Mesodermal cell (in vitro differentiated cells): ENCODE measurements around the gene SLC25A17. TPM values are rescaled to one million over a fixed set of nuclear protein-coding genes. Genes with fewer than 3 reads are reported as not detected.
A peak's percentile ranks its signal among the peaks of the same experiment; 100 is the strongest.
"Not testable (repeated sequence)": the region's sequence is repeated elsewhere in the genome, so short reads cannot be mapped to it uniquely, and the experiment has no call there.

Experiments used
- H3K27ac ChIP-seq: 2 replicates; pipeline ENCODE4 v1.7.0; 2013; ENCODE audit warnings: mild to moderate bottlenecking, low read depth, low read length, moderate library complexity; ENCODE audit not compliant: severe bottlenecking
- H3K36me3 ChIP-seq: 2 replicates; pipeline ENCODE4 v1.7.1; 2013; ENCODE audit warnings: mild to moderate bottlenecking, low read length, moderate library complexity; ENCODE audit not compliant: control insufficient read depth, insufficient read depth
- H3K4me1 ChIP-seq: one replicate; pipeline ENCODE4 v1.7.1; 2013; ENCODE audit warnings: mild to moderate bottlenecking, low read length; ENCODE audit not compliant: insufficient read depth, control insufficient read depth, poor library complexity, severe bottlenecking
- H3K4me3 ChIP-seq: 2 replicates; pipeline ENCODE4 v1.7.0; 2013; ENCODE audit warnings: low read length, control low read depth, mild to moderate bottlenecking; ENCODE audit not compliant: insufficient read depth, poor library complexity, severe bottlenecking; ENCODE audit errors: extremely low read depth
- H3K9me3 ChIP-seq: 2 replicates; pipeline ENCODE4 v1.7.1; 2013; ENCODE audit warnings: mild to moderate bottlenecking, low read length, moderate library complexity; ENCODE audit not compliant: control insufficient read depth
- WGBS, 2 experiments: methylation state at CpG; one replicate each; pipeline ENCODE4 v1.1.5; 2013; ENCODE audit warnings: missing lambda C conversion rate in 2 of 2; ENCODE audit not compliant: insufficient coverage in 2 of 2; 5-methylcytosine and 5-hydroxymethylcytosine counted together
- polyA plus RNA-seq, 2 experiments: library from polyadenylated mRNA; stranded (reverse); fragments of 50-300 nt; gene quantifications; one replicate each; pipeline ENCODE4 v1.2.3, GENCODE V29; 2013

The SLC25A17 gene, protein sequence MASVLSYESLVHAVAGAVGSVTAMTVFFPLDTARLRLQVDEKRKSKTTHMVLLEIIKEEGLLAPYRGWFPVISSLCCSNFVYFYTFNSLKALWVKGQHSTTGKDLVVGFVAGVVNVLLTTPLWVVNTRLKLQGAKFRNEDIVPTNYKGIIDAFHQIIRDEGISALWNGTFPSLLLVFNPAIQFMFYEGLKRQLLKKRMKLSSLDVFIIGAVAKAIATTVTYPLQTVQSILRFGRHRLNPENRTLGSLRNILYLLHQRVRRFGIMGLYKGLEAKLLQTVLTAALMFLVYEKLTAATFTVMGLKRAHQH
- polyA plus RNA-seq (2013, experiment 1 of 2) = 37.0 TPM
- 36.0 TPM for polyA plus RNA-seq (2013, experiment 2 of 2)

DNA sequence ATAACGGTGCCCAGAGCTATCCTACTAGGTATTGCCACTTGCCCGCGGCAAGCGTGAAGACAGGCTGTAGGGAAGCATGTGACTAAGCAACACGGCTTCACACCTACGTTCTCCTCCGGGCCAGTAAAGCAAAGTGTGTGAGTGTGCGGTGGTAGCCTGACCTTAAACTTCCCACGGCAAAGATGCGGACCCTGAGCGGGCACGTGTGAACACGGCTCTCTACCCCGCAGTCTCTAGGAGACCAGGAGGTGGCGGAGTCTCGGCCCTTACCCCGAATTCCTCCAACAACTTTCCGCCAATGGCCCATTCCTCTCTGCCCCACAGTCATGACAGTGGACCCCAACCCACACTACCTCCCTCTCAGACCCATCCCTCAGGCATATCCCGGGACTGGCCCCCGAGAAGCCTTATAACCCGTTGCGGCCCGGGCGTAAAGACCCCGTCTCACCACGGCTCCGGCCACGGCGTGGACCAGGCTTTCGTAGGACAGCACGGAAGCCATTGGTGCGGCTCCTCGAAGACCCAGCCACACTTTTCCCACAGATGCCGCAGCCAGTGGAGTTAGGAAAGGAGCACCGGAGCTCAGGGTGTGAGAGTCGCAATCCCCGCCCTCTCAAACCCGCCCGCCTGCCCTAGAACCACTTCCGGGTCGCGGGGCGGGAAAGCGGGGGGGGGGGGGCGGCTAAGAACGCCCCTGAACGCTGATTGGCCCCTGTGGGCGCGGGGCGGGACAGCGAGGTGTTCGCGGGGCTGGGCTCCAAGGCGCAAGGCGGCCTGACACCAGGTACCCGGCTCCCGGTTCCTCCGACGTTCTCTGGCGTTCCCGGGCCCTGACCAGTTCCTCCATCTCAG lies at the start of gene SLC25A17:
SLC25A17 (minus strand) TSS at position 600 of the 852 bp plus-strand sequence; CDS start at position 502, 98 bp downstream.
- Histone ChIP-seq H3K27ac (peak within 1 kb of the TSS; percentile 78), H3K4me1 (peaks cover 5% of the 10 kb centered on the region), H3K4me3 (peak within 1 kb of the TSS; percentile 80), H3K9me3 (no peaks in the 10 kb centered on the region), H3K36me3 (peaks cover 33% of the 10 kb centered on the region)
- 0 to 1% methylated on average over 37 to 44 of the region's 61 CpGs for WGBS, 2 experiments

DNA sequence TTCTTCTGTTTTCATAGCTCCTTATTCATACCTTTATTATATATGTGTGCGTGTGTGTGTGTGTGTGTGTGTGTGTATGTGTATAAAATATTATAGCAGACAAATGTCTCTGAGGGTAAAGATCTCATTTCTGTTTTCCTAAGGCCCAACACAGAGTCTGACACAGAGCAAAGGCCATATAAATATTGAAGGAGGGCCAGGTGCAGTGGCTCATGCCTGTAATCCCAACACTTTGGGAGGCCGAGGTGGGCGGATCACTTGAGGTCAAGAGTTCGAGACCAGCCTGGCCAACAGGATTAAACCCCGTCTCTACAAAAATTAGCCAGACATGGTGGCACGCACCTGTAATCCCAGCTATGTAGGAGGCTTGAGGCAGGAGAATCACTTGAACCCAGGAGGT lies 49.2 kb upstream of the SLC25A17 start:
- WGBS, 2 experiments = 81 to 98% methylated on average over 4 to 5 of the region's 6 CpGs
- H3K4me3 ChIP-seq, H3K27ac ChIP-seq, H3K9me3 ChIP-seq, H3K4me1 ChIP-seq: not testable (repeated sequence)
- H3K36me3 ChIP-seq = peaks cover 28% of the 10 kb centered on the region

DNA sequence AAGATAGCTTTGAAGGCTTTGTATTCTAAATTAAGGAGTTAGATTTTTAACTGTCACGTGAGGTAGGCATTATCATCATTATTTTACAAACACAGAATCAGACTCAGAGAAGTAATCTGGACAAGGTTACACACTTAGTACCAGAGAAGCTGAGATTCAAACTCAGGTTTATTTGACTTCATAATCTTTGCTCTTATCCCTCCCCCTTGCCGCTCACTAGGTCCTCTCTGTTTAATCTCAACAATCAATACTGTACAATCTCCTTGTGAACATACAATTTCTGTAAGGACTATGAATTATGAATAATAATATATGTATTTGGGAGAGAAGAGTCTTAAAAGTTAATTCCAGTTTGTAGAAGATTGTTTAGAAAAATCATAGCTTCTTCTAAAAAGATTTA lies 48.0 kb upstream of the SLC25A17 start:
- Histone ChIP-seq H3K36me3 (peaks cover 27% of the 10 kb centered on the region), H3K9me3 (no peaks in the 10 kb centered on the region), H3K4me3 (no peak overlapping the region), H3K27ac (no peak overlapping the region), H3K4me1 (no peaks in the 10 kb centered on the region)
- 83% methylated on average over 1 of the region's 2 CpGs; no CpG with 5 or more reads in 1 of the 2 experiments for WGBS, 2 experiments

DNA sequence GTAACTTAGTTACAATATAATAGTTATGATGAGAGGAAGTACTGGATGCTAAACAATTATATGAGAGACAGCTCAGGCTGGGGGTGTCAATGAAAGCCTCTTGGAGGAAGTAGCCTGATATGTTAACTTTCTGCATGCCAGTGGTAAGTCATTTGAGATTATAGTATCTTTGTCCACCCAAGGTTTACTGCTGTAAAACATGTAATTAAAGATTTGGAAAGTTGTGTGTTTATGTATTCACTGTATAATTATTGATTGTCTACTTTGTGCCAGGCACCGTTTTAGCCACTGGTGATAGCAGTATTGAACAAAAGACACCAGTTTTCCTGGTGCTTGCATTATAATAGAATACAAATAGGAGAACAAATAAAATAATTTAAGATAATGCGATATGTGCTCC lies 43.4 kb upstream of the SLC25A17 start:
- no peak overlapping the region for H3K27ac ChIP-seq
- H3K4me1 ChIP-seq = no peaks in the 10 kb centered on the region
- 100% methylated on average over 1 of the region's 2 CpGs for WGBS, 2 experiments
- H3K9me3 ChIP-seq = no peaks in the 10 kb centered on the region
- no peak overlapping the region for H3K4me3 ChIP-seq
- peaks cover 33% of the 10 kb centered on the region for H3K36me3 ChIP-seq

DNA sequence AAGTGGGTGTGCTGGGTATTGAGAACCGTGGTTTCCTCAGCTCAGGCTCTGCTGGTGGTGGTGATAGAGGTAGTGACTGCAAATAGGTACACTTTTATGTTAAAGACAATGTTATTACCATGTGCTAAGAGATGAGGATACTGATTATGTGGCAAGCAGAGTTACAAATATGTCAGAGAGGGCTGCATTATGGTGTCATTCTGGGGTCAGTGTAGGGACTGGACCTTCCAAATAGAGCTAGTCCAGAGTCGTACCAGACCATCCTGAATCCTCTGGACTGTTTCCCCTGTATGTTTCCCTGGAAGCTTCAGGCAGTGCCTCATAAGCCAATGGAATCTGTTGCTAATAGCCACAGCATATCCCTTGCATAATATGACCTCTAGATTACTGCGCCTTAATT lies 42.9 kb upstream of the SLC25A17 start, which contains the start of gene DNAJB7:
DNAJB7 (minus strand) TSS at position 101 of the 400 bp plus-strand sequence. CDS start 119 bp downstream, outside the sequence.
- peaks cover 33% of the 10 kb centered on the region for H3K36me3 ChIP-seq
- WGBS, 2 experiments = 90 to 100% methylated on average over 1 to 2 of the region's 3 CpGs
- no peak within 1 kb of the TSS for H3K27ac ChIP-seq
- H3K4me1 ChIP-seq = no peaks in the 10 kb centered on the region
- no peak within 1 kb of the TSS for H3K4me3 ChIP-seq
- no peaks in the 10 kb centered on the region for H3K9me3 ChIP-seq

DNA sequence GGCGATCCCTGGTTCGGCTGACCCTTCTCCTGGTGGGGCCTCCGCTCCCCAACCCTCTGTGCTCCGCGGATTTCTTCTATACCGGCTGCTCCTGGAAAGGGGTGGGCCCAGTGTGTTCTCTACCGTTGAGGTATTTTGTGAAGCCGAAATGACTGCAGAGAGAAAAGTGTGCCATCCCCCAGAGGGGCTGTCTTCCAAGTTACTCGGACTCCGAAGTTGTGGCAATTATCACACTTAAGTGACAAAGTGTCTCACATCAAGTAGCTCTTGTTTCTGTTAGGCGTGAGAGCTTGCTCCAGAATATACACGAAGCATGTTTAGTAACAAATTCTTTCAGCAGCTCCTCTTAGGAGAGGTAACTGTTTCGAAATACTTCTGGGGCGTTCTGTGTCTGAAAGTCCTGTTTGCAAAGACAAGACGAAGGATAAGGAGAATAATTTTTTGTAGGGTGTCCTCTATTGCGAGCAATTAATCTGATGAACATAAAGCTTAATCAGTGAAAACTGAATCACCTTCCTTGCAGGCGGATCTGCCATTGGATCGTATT lies 38.2 kb upstream of the SLC25A17 start:
- H3K36me3 ChIP-seq = peaks cover 28% of the 10 kb centered on the region
- peak overlapping the region; percentile 100 for H3K27ac ChIP-seq
- H3K4me1 ChIP-seq = peaks cover 9% of the 10 kb centered on the region
- H3K9me3 ChIP-seq = no peaks in the 10 kb centered on the region
- WGBS, 2 experiments = 7 to 15% methylated on average over 12 to 16 of the region's 18 CpGs
- H3K4me3 ChIP-seq = peak overlapping the region; percentile 76

DNA sequence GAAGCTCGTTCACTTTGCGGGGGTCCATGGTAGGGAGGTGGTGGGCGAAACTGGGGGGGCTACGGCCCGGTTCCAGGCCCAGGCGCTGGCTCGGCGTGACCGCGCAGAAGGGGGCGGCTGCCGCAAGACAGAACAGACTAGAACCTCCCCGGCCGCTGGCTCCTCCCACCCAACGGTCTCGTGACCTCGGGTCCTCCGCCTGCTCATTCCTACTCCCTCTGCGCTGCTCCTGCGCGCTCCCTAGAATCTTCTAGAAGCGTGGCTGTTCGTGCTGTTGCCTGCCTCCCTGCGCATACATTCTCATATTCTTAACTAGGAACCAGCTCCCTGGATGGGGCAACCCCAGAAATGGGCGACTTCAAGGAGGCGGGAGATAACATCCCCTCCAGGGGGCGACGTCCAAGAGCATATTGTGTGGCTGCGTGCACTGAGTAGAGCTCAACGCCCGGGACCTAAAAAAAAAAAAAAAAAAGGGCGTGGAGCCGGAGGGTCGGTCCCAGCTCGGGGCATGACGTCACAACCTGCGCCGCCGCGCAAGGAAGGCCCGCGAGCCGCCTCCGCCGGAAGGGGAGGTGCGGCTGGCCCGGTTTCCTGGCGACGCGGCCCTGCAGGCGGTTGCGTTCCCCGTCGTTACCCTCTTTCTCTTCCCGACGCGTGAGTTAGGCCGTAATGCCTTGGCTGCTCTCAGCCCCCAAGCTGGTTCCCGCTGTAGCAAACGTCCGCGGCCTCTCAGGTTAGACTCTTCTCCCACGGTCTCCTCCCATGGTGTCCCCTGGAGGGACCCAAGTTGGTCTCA lies 37.6 kb upstream of the SLC25A17 start, which contains the start of the genes ST13 and XPNPEP3:
ST13 (minus strand) TSS at position 127 of the 796 bp plus-strand sequence; CDS start at position 28, 99 bp downstream.
XPNPEP3 (plus strand) TSS at position 636 of the 796 bp plus-strand sequence; CDS start at position 670, 34 bp downstream.
- Histone ChIP-seq H3K4me3 (peak within 1 kb of the TSS; percentile 76), H3K4me1 (peaks cover 9% of the 10 kb centered on the region), H3K36me3 (peaks cover 28% of the 10 kb centered on the region), H3K27ac (peak within 1 kb of the TSS; percentile 100), H3K9me3 (no peaks in the 10 kb centered on the region)
- 0% methylated on average over 46 to 53 of the region's 63 CpGs for WGBS, 2 experiments

DNA sequence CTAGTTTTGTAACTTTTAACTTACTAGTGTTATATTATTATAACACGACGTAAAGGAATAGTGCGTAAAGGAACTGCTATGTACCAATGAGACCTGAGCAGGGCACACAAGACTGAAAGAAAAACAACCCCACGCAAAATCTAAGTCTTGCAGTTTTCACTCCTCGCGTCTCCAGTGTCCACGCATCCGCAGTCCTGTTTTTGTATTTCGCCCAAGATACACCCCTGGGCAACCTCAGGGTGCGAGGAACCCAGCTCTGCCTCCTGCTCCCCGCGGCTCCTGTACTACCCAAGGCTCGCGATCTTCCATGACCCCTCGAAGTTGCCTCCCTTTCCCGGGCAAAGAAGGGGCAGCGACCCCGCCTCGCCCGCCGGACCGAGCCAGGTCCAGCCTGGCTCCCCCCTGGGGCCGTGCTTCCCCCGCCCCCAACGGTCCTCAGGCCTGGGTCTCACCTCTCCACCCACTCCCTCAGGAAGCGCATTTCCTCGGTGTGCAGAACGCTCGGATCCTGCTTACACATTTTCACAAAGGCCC lies 36.9 kb upstream of the SLC25A17 start:
- WGBS, 2 experiments = 0 to 1% methylated on average over 15 to 18 of the region's 29 CpGs
- Histone ChIP-seq H3K9me3 (no peaks in the 10 kb centered on the region), H3K27ac (peak overlapping the region; percentile 100), H3K4me3 (peak overlapping the region; percentile 76), H3K36me3 (peaks cover 27% of the 10 kb centered on the region), H3K4me1 (peaks cover 9% of the 10 kb centered on the region)

DNA sequence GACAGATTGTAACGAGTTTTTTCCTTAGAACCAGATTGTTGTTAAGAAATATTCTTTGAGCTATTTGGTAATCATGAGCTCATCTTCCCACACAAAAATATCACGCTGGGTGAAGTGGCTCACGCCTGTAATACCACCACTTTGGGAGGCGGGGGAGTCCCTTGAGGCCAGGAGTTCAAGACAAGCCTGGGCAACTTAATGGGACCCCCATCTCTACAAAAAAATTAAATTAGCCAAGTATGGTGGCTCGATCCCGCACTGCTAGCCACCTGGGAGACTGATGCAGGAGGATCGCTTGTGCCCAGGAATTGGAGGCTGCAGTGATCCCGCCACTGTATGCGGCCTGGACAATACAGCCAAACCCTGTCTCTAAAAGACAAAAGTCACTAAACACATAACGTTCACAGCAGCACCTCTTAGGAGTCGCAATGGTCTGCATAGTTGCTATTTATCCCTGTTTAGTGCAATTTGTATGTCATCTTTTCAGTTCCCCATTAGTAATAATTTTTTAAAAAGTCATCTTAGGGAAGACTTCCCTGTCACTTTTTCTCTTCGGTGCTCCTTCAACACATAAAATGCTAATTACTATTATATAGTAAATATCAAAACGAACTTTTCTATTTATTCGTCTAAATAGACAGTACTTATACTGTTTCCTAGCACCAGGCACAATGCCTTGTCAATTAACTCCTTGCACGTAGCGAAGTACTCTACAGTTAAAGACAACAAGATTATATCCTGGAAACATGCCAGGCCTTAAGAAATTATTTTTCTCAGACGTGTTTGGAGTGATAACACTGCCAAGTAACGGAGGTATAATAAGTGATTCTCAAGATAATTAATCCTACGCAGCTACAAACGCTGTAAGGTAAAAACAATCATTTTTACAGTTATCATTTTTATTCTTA lies 36.2 kb upstream of the SLC25A17 start:
- peaks cover 25% of the 10 kb centered on the region for H3K36me3 ChIP-seq
- peak overlapping the region; percentile 76 for H3K4me3 ChIP-seq
- WGBS, 2 experiments = 57 to 67% methylated on average over 7 to 11 of the region's 20 CpGs
- H3K27ac ChIP-seq = peak overlapping the region; percentile 100
- no peaks in the 10 kb centered on the region for H3K9me3 ChIP-seq
- peaks cover 9% of the 10 kb centered on the region for H3K4me1 ChIP-seq
